Endothelial cell of umbilical vein (primary cell): Measurements from ENCODE around the gene MTCL1.

Experiments
- CTCF ChIP-seq, 2 donors: IDR thresholded peaks; 1 replicate in 1 of 2; 2 replicates in 1 of 2; pipeline ENCODE4 v1.5.1; 2011; ENCODE audit warnings: low read length in 2 of 2, mild to moderate bottlenecking in 2 of 2, moderate library complexity in 2 of 2, control low read depth in 1 of 2, inconsistent platforms in 1 of 2, low read depth in 1 of 2; ENCODE audit not compliant: insufficient read depth in 1 of 2; ENCODE audit errors: extremely low read depth in 1 of 2
- POLR2A ChIP-seq: IDR thresholded peaks from 2 replicates; pipeline ENCODE4 v1.6.1; 2012; ENCODE audit warnings: low read depth, mild to moderate bottlenecking, control low read depth, low read length

- no peak for TF ChIP-seq CTCF (IDR thresholded peaks at IDR 0.05; ENCODE audit: extremely low read depth in 1 of 2, insufficient read depth in 1 of 2, low read depth in 1 of 2, low read length in 2 of 2)
- TF ChIP-seq POLR2A, result no peak
Measured at GRCh38 chr18:8822643-8823042, 117.3 kb downstream of the MTCL1 start.
